K562 (cell line): ENCODE data around the gene TMEM79. TPM values are rescaled to one million over a fixed set of nuclear protein-coding genes. Genes with fewer than 3 reads are reported as not detected.
A peak's percentile ranks its signal among the peaks of the same experiment; 100 is the strongest.

Experiments
- BRF1 ChIP-seq: IDR thresholded peaks from 3 replicates; pipeline ENCODE4 v1.6.1; 2011; ENCODE audit warnings: borderline replicate concordance, mild to moderate bottlenecking; ENCODE audit not compliant: insufficient read length; ENCODE audit errors: extremely low read depth
- EP400 ChIP-seq: fragments of 450-650 bp; IDR thresholded peaks from 2 replicates; pipeline ENCODE4 v1.6.1; 2017; ENCODE audit warnings: antibody characterized with exemption, mild to moderate bottlenecking, moderate library complexity
- ETV5 ChIP-seq: sonication (generic); formaldehyde crosslinking; IDR thresholded peaks from 2 replicates; pipeline ENCODE4 v1.4.0; 2020; ENCODE audit warnings: low read depth, mild to moderate bottlenecking, missing genetic modification reagents
- FOXA3 ChIP-seq, 2 experiments: fragments of 450-650 bp in 1 of 2; sonication (generic) in 1 of 2; formaldehyde crosslinking; IDR thresholded peaks in 1 of 2; conservative IDR thresholded peaks in 1 of 2; 2 replicates each; pipeline versions ENCODE4 v1.4.0 to v1.8.0; 2020 to 2022; ENCODE audit warnings: mild to moderate bottlenecking in 2 of 2, missing genetic modification reagents in 1 of 2
- NCOA6 ChIP-seq: fragments of 450-650 bp; IDR thresholded peaks from 2 replicates; pipeline ENCODE4 v1.6.1; 2017; ENCODE audit warnings: mild to moderate bottlenecking
- PML ChIP-seq: IDR thresholded peaks from 2 replicates; pipeline ENCODE4 v1.6.1; 2012; ENCODE audit warnings: low read length, inconsistent platforms
- ZKSCAN3 ChIP-seq: fragments of 250-450 bp; sonication (Bioruptor Pico); IDR thresholded peaks from 2 replicates; pipeline ENCODE4 v1.4.0; 2020
- ZNF23 ChIP-seq: fragments of 250-450 bp; sonication (Bioruptor Pico); IDR thresholded peaks from 2 replicates; pipeline ENCODE4 v1.4.0; 2020; ENCODE audit warnings: mild to moderate bottlenecking
- ZSCAN32 ChIP-seq: fragments of 450-650 bp; formaldehyde crosslinking; IDR thresholded peaks from 2 replicates; pipeline ENCODE4 v1.4.0; 2020; ENCODE audit warnings: mild to moderate bottlenecking, moderate library complexity
- polyA plus RNA-seq, 8 experiments: library from polyadenylated mRNA; depleted of rRNA in 4 of 8; stranded (reverse) in 5 of 8; unstranded in 3 of 8; fragments of >200 nt; fragmentation: Nextera tagmentation in 2 of 8; fragmentation: Illumina TruSeq in 1 of 8; extraction: Ambion mirVana in 2 of 8; extraction: Trizol in 1 of 8; gene quantifications; 2 replicates each; pipeline versions ENCODE4 v1.2.1 to v1.2.3, GENCODE V29; 2011 to 2014; ENCODE audit warnings: inconsistent platforms in 1 of 8, missing spikeins in 1 of 8
- total RNA-seq, 7 experiments: library from RNA; depleted of rRNA in 6 of 7; stranded (reverse); fragments of >200 nt in 6 of 7; fragmentation: Illumina TruSeq in 2 of 7; extraction: Trizol in 2 of 7; gene quantifications; 2 replicates each; pipeline versions ENCODE4 v1.2.1 to v1.2.3, GENCODE V29; 2011 to 2021; ENCODE audit warnings: low replicate concordance in 1 of 7
- TF ChIP-seq, protein P1 (sequence below): fragments of 250-450 bp; sonication (Bioruptor Pico); IDR thresholded peaks from 2 replicates; pipeline ENCODE4 v1.5.0; 2020; ENCODE audit warnings: mild to moderate bottlenecking
- TF ChIP-seq, protein P2 (sequence below): fragments of 200-800 bp; sonication (Bioruptor generic); IDR thresholded peaks from 2 replicates; pipeline ENCODE4 v1.6.1; 2016; ENCODE audit warnings: missing genetic modification characterization, missing compliant biosample characterization

Gene TMEM79
- total and polyA plus RNA-seq, 9 of the 15 experiments (the other 6 are each of a cell fraction or from before 2014, with no cell fraction given): 0.69 to 6.8 (median 4.0) TPM

DNA sequence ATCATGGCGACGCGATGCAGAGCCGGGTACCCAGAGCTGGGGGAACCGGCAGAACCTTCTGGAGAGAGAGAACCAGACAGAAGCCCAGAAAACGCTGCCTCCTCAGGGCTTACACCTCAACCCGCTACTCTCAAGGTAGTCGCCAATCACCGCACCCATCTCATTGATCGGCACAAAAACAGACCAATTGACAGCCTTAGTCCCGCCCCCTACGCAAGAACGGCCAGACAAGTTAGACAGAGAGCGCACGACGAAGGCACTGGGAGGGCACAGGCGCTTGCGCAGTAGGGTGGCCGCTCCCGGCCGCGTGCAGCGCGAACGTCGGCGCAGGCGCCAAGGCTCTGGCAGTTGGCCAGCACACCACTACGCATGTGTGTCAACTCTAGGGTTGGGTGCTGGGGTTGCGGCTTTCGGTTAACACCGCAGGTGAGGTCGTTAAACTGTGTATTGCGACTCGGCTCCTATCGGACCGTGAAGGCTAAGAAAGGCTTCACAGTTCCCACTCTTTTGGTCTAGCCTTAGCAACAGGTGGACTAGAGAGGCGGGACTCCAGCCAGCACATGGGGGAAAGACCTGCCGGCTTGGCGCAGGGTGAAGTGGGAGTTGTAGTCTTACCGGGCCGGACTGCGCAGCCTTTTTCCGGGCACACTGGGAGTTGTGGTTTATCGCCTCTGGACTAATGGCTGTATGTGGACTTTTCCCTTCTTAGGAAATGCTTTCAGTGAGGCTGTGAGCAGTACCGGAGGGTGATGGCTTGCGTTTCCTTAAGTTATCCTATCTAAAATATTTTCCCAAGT lies 54.3 kb downstream of the TMEM79 start, which contains the start of the genes CCT3 and TSACC (continued):
- TF ChIP-seq FOXA3 (CRISPR knock-in tag; conservative IDR thresholded peaks at IDR 0.05 in 1 of 2, IDR thresholded peaks at IDR 0.05 in 1 of 2) (no peak), EP400 (peak; percentile 97), ZSCAN32 (CRISPR knock-in tag) (no peak), NCOA6 (no peak), ZKSCAN3 (CRISPR knock-in tag) (0 out of 2 replicates have a peak, but pooled peaks have one; percentile 79), PML (peak; percentile 71), ETV5 (CRISPR knock-in tag) (peak; percentile 60; the same call in 1 of the 2 replicates), BRF1 (no peak), ZNF23 (CRISPR knock-in tag) (no peak)
- TF ChIP-seq, protein P1, sequence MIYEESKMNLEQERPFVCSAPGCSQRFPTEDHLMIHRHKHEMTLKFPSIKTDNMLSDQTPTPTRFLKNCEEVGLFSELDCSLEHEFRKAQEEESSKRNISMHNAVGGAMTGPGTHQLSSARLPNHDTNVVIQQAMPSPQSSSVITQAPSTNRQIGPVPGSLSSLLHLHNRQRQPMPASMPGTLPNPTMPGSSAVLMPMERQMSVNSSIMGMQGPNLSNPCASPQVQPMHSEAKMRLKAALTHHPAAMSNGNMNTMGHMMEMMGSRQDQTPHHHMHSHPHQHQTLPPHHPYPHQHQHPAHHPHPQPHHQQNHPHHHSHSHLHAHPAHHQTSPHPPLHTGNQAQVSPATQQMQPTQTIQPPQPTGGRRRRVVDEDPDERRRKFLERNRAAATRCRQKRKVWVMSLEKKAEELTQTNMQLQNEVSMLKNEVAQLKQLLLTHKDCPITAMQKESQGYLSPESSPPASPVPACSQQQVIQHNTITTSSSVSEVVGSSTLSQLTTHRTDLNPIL: no peak
- TF ChIP-seq, protein P2, sequence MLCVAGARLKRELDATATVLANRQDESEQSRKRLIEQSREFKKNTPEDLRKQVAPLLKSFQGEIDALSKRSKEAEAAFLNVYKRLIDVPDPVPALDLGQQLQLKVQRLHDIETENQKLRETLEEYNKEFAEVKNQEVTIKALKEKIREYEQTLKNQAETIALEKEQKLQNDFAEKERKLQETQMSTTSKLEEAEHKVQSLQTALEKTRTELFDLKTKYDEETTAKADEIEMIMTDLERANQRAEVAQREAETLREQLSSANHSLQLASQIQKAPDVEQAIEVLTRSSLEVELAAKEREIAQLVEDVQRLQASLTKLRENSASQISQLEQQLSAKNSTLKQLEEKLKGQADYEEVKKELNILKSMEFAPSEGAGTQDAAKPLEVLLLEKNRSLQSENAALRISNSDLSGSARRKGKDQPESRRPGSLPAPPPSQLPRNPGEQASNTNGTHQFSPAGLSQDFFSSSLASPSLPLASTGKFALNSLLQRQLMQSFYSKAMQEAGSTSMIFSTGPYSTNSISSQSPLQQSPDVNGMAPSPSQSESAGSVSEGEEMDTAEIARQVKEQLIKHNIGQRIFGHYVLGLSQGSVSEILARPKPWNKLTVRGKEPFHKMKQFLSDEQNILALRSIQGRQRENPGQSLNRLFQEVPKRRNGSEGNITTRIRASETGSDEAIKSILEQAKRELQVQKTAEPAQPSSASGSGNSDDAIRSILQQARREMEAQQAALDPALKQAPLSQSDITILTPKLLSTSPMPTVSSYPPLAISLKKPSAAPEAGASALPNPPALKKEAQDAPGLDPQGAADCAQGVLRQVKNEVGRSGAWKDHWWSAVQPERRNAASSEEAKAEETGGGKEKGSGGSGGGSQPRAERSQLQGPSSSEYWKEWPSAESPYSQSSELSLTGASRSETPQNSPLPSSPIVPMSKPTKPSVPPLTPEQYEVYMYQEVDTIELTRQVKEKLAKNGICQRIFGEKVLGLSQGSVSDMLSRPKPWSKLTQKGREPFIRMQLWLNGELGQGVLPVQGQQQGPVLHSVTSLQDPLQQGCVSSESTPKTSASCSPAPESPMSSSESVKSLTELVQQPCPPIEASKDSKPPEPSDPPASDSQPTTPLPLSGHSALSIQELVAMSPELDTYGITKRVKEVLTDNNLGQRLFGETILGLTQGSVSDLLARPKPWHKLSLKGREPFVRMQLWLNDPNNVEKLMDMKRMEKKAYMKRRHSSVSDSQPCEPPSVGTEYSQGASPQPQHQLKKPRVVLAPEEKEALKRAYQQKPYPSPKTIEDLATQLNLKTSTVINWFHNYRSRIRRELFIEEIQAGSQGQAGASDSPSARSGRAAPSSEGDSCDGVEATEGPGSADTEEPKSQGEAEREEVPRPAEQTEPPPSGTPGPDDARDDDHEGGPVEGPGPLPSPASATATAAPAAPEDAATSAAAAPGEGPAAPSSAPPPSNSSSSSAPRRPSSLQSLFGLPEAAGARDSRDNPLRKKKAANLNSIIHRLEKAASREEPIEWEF (CRISPR knock-in tag): no peak
